Iris pigment epithelial cell (primary cell): ENCODE results near the gene WDR45.
A peak's percentile ranks its signal among the peaks of the same experiment; 100 is the strongest.

Experiments
- DNase-seq: peaks from one replicate; pipeline ENCODE4 v3.0.0-alpha.2; 2011; ENCODE audit warnings: low read depth

Gene WDR45

DNA sequence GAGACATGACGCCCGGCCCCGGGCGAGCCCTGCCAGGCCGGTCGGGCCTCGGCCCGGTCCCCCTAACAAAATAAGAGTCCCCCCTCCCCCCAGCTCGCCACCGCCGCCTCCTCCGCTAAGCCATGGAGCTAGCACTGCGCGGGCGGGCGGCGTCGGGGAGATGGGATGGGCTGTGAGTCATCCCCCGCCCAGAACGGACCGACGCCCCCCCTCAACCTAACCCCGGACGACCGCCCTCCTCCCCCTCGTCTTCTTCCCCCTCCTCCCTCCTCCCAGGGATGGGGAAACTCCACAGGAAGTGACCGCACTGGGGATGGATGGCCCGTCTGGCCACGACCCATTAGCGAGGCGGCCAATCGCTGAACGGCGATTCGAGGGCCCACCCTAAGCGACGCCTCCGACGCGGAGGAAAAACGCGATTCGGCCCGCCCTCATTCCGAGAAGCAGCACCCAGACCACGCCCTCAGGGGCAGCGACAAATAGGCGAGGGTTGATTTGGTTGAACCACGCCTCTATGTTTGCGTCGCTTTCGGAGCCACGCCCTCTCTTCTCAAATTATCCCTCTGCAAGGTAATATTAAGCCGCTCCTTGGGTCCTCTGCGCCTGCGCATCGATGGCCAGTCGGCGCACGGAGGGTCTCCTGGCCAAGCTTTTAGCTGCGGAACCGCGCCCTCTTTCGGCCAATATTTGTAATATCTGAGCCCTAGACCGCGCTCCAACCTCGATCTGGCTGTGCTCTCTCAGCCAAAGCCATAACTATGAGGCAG is 36.3 kb downstream of the WDR45 start, which contains the start of gene TFE3:
Gene TFE3, minus strand, starts transcription at position 138 of the 767 bp plus-strand sequence. Its CDS starts 131 bp downstream, at position 7.
- peak; percentile 97 for DNase-seq

DNA sequence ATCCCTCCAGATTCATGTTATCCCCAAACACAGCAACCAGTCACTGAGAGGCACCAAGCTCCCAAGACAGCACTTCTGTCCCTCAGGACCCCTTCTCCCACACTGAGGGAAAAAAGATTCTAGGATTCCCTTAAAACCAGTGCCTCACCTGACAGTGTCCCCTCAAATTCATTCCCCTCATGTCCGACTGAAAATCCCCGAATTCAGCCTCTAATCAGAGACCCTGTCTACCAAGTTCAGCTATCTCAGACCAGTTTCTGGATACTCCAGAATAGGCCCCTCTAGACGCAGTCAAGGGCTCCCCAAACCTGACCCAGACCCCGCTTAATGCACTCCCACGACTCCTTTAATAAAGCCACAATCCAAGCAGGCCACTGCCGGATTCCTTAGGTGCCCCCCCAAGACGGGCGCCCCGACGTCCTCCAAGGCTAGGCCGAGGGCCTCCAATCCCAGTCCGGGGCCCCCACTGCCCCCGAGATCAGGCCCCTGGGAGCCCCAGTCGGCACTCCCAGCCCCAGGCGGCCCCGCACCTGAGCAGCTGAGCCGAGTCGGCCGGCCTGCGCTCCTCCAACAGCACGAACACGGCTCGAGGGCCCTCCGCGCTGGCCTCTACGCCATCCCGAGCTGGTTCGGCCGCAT is 37.0 kb downstream of the WDR45 start:
- DNase-seq: no peak

DNA sequence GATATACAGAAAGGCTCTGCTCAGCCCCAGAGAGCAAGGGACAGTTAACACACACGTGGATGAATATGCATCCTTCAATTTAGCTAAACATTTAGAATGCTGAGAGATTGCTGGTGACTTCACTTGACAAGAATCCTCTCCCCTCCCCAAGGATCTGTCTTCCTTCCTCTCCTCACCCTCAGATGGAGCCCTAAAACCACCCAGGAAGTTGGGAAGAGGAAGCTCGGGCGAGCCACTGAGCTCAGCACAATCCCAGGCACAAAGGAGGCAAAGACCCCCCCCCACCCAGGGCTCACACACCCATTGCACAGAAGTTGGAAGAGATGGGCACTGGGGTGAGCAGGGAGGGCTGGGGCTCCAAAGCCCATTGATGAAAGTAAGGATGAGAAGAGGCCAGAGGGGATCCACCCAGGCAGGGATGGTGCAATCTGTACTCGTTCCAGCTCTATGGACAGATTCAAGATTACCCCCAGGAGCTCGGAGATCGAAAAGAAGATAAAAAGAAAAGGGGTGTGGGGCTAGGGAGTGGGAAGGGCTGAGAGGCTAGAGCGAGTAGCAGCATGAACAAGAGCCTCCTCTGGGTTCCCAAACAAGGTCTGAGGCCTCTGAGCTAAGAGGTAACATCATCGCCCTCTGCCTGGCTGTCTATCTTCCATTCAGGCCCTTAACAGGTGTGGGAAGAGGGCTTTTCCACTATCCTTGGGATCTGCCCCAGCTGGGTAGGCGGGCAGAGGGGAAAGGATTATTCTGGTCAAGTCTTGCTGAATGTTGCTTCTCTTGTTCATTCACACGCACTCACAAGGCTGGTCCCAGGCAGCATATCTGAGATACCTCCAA is 37.7 kb downstream of the WDR45 start:
- DNase-seq: peak; percentile 65

DNA sequence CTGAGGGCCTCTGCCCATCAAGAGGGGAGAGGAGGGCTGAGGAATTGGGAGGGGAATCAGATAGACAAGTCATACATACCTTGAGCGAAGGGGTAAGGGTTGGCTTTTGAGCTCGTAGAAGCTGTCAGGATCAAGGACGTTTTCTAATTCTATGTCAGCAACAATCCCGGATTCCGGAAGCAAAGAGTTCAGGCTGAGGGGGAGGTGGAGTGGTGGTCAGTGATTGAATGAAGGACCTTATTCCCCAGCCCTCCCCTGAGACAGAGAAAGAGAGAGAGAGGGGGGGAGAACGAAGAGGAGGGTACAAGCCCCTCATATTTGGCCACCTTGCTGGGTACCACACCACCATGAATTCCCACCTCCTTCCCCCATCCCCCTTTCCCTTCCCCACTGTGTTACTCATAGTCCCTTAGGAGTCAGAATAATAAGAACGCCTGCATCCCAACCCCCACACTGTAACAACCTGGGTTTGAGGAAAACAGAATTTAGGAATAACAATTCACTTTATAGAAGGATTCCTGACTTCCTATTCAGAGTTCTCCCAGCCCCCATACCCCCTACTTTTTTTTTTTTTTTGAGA is 39.2 kb downstream of the WDR45 start:
- peak; percentile 26 for DNase-seq

DNA sequence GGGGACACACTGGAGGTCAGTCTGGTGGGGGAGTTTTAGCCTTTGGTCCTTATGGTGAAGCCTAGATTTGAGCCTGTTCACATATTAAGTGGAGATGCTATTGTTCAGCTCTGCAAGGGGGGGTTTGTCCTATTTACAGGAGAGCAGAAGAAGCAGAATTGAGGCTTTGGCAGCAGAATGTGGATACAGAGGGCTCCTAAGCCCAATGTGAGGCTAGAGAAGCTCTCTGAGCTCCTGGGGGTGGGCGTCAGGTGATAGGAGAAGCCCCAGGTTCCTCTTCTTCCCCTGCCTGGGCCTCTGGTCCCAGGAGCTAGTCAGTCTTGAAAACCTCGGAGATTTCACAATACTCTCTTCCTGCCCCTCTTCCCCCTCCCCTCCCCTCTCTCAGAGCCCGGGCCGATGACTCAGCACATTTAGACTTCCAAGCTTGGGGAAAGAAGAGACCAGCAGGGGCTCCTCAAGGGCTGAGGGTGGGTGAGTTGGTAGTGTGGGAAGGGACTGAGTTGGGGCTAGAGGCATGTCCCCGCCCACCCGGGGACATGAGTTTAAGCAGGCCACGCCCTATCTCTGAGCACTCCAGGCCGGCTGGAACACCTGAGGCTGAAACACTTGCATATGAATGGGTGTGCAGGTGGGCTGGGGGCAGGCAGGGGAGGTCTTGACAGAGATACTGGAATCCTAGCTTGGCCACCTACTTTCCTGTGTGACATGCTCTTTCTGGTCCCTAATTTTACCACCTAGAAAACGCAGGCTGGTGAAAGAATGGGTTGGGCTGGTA is 39.9 kb downstream of the WDR45 start:
- DNase-seq: peak; percentile 93

- DNase-seq: peak; percentile 75
These were observed 41.7 kb downstream of the WDR45 start for GRCh38 chrX:49037883-49038475.

- no peak for DNase-seq
These were observed 49.4 kb downstream of the WDR45 start for GRCh38 chrX:49030283-49030682.

DNA sequence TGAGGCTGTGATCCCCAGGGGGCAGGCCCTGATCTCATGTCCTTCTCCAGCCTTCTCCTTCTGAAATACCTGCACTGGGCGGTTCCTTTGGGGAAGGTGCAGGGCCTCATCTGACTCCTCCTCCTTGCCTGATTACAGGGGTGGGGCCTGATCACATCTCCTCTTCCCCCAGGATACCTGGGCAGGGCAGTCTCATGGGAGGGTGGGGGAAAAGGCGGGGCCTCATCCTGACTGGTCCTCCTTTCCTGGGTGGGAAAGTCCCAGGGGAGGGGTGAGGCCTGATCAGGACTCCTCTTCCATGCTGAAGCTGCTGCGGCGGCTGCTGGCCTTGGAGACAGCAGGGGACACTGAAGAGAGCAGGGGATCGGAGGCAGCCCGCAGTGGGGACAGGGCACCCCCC is 49.8 kb downstream of the WDR45 start:
- no peak for DNase-seq
